SK-N-SH treated with all-trans-retinoic acid at 6 μM for 48 hours (cell line): ENCODE data around the gene GTF3C4.

Experiments used
- ATAC-seq: fragments of 200-7000 bp; cut with Tn5 transposase; 3 replicates; pipeline ENCODE4 v1.9.1; 2020; ENCODE audit warnings: mild to moderate bottlenecking, moderate library complexity
- ARNTL ChIP-seq: fragments of 450-650 bp; formaldehyde crosslinking; IDR thresholded peaks from 2 replicates; pipeline ENCODE4 v1.5.0; 2020; ENCODE audit warnings: low read depth, mild to moderate bottlenecking, moderate library complexity, borderline replicate concordance
- BACH2 ChIP-seq: fragments of 250-450 bp; sonication (Bioruptor Pico); IDR thresholded peaks from 2 replicates; pipeline ENCODE4 v1.9.0; 2021; ENCODE audit warnings: mild to moderate bottlenecking, borderline replicate concordance
- CREB5 ChIP-seq: fragments of 250-450 bp; sonication (Bioruptor Pico); IDR thresholded peaks from 2 replicates; pipeline ENCODE4 v1.5.1; 2020; ENCODE audit warnings: low read depth, mild to moderate bottlenecking, moderate library complexity
- CSDC2 ChIP-seq: fragments of 250-450 bp; sonication (Bioruptor Pico); IDR thresholded peaks from 2 replicates; pipeline ENCODE4 v1.5.0; 2020; ENCODE audit warnings: mild to moderate bottlenecking, moderate library complexity
- CSRNP3 ChIP-seq: fragments of 250-450 bp; sonication (Bioruptor Pico); IDR thresholded peaks from 2 replicates; pipeline ENCODE4 v1.5.1; 2021; ENCODE audit warnings: mild to moderate bottlenecking, moderate library complexity
- ESRRG ChIP-seq: fragments of 250-450 bp; sonication (Bioruptor Pico); IDR thresholded peaks from 2 replicates; pipeline ENCODE4 v1.6.1; 2021; ENCODE audit warnings: mild to moderate bottlenecking
- GLIS3 ChIP-seq: fragments of 250-450 bp; sonication (Bioruptor Pico); IDR thresholded peaks from 2 replicates; pipeline ENCODE4 v1.5.0; 2020; ENCODE audit warnings: mild to moderate bottlenecking, moderate library complexity
- ISL1 ChIP-seq: fragments of 250-450 bp; sonication (Bioruptor Pico); IDR thresholded peaks from 2 replicates; pipeline ENCODE4 v2.1.2; 2022; ENCODE audit warnings: mild to moderate bottlenecking, moderate library complexity
- OSR1 ChIP-seq: fragments of 250-450 bp; sonication (Bioruptor Pico); IDR thresholded peaks from 2 replicates; pipeline ENCODE4 v1.8.0; 2022; ENCODE audit warnings: moderate library complexity, mild to moderate bottlenecking, inconsistent platforms
- PPARA ChIP-seq: fragments of 250-450 bp; sonication (Bioruptor Pico); IDR thresholded peaks from 2 replicates; pipeline ENCODE4 v1.5.0; 2020; ENCODE audit warnings: mild to moderate bottlenecking, borderline replicate concordance
- RARB ChIP-seq: fragments of 250-450 bp; sonication (Bioruptor Pico); IDR thresholded peaks from 2 replicates; pipeline ENCODE4 v1.8.0; 2021; ENCODE audit warnings: mild to moderate bottlenecking, moderate library complexity
- SNAI2 ChIP-seq: fragments of 250-450 bp; sonication (Bioruptor Pico); IDR thresholded peaks from 2 replicates; pipeline ENCODE4 v1.5.0; 2020; ENCODE audit warnings: mild to moderate bottlenecking, moderate library complexity
- TCF4 ChIP-seq: fragments of 250-450 bp; sonication (Bioruptor Pico); IDR thresholded peaks from 2 replicates; pipeline ENCODE4 v1.8.0; 2021; ENCODE audit warnings: mild to moderate bottlenecking, moderate library complexity, borderline replicate concordance
- TOX ChIP-seq: fragments of 250-450 bp; sonication (Bioruptor Pico); IDR thresholded peaks from 2 replicates; pipeline ENCODE4 v1.8.0; 2021; ENCODE audit warnings: mild to moderate bottlenecking, moderate library complexity, borderline replicate concordance
- TSHZ2 ChIP-seq: fragments of 250-450 bp; sonication (Bioruptor Pico); IDR thresholded peaks from 2 replicates; pipeline ENCODE4 v1.5.0; 2020; ENCODE audit warnings: mild to moderate bottlenecking, moderate library complexity
- ZC3H10 ChIP-seq: fragments of 250-450 bp; sonication (Bioruptor Pico); IDR thresholded peaks from 2 replicates; pipeline ENCODE4 v1.5.1; 2021; ENCODE audit warnings: mild to moderate bottlenecking, moderate library complexity
- ZFP3 ChIP-seq: fragments of 250-450 bp; sonication (Bioruptor Pico); IDR thresholded peaks from 2 replicates; pipeline ENCODE4 v1.5.0; 2020; ENCODE audit warnings: mild to moderate bottlenecking, moderate library complexity
- ZNF565 ChIP-seq: fragments of 450-650 bp; formaldehyde crosslinking; conservative IDR thresholded peaks from 2 replicates; pipeline ENCODE4 v1.5.0; 2020; ENCODE audit warnings: low read depth, mild to moderate bottlenecking, moderate library complexity
- ZNF70 ChIP-seq: fragments of 450-650 bp; formaldehyde crosslinking; IDR thresholded peaks from 2 replicates; pipeline ENCODE4 v1.5.0; 2020; ENCODE audit warnings: mild to moderate bottlenecking, moderate library complexity
- ZNF8 ChIP-seq: fragments of 450-650 bp; formaldehyde crosslinking; IDR thresholded peaks from 2 replicates; pipeline ENCODE4 v1.5.0; 2020; ENCODE audit warnings: mild to moderate bottlenecking, moderate library complexity
- TF ChIP-seq, protein P1 (sequence below): fragments of 250-450 bp; sonication (Bioruptor Pico); IDR thresholded peaks from 2 replicates; pipeline ENCODE4 v1.8.0; 2021; ENCODE audit warnings: low read depth, mild to moderate bottlenecking, moderate library complexity, borderline replicate concordance
- TF ChIP-seq, protein P2 (sequence below): fragments of 250-450 bp; sonication (Bioruptor Pico); IDR thresholded peaks from 2 replicates; pipeline ENCODE4 v1.8.0; 2020; ENCODE audit warnings: mild to moderate bottlenecking, moderate library complexity, borderline replicate concordance

Gene GTF3C4

GRCh38 chr9:132697230-132697629, 27.0 kb downstream of the GTF3C4 start (continued):
- TF ChIP-seq CSRNP3 (CRISPR knock-in tag) = no peak

DNA sequence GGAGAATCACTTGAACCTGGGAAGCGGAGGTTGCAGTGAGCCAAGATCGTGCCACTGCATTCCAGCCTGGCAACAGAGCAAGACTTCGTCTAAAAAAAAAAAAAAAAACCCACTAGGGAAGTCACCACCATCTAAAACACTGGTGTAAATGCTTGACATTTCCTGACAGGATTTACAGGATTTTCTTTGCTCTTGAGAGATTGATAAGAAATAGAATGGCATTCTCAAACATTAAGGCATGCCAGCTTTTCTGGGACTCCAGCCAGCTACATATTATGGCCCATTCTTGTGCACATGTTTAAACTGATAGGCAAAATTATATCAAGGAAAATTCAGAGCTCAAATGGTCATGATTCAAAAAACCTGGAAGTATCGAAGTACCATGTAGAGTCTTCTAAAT, 28.7 kb downstream of the GTF3C4 start:
- ATAC-seq = no peak
- TF ChIP-seq ZFP3 (CRISPR knock-in tag) = no peak
- 0 out of 2 replicates have a peak, but pooled peaks have one; percentile 7 for TF ChIP-seq ISL1 (CRISPR knock-in tag)
- no peak for TF ChIP-seq TOX (CRISPR knock-in tag)

GRCh38 chr9:132699956-132700355, 29.7 kb downstream of the GTF3C4 start:
- TF ChIP-seq ZNF8 (CRISPR knock-in tag) (no peak), ARNTL (CRISPR knock-in tag) (no peak), GLIS3 (CRISPR knock-in tag) (no peak), RARB (CRISPR knock-in tag) (no peak), BACH2 (CRISPR knock-in tag) (no peak), ZNF565 (CRISPR knock-in tag) (no peak), SNAI2 (CRISPR knock-in tag) (no peak), ZC3H10 (CRISPR knock-in tag) (no peak)
- TF ChIP-seq, protein P1, sequence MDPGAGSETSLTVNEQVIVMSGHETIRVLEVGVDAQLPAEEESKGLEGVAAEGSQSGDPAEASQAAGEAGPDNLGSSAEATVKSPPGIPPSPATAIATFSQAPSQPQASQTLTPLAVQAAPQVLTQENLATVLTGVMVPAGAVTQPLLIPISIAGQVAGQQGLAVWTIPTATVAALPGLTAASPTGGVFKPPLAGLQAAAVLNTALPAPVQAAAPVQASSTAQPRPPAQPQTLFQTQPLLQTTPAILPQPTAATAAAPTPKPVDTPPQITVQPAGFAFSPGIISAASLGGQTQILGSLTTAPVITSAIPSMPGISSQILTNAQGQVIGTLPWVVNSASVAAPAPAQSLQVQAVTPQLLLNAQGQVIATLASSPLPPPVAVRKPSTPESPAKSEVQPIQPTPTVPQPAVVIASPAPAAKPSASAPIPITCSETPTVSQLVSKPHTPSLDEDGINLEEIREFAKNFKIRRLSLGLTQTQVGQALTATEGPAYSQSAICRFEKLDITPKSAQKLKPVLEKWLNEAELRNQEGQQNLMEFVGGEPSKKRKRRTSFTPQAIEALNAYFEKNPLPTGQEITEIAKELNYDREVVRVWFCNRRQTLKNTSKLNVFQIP (CRISPR knock-in tag) = no peak
- TF ChIP-seq, all 23 proteins: peak for 0
- ATAC-seq = no peak

DNA sequence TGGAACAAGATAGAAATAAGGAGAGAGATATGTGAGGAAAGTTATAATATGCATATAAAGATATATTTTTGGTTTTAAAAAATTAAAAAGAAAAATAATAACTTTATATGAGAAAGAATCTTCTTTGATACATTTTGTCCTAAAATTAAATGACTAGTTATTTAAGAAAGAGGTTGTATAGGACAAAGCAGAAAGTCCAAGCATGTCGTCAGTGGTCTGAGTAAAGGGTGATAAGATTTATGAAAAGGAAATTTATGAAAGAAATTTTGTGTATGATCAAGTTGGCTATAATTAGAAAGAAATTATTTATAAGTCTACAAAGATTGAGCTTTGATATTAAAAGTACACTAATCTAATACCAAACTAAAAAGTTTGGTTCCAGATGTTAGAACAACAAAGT, 32.0 kb downstream of the GTF3C4 start:
- no peak for ATAC-seq
- TF ChIP-seq CSRNP3 (CRISPR knock-in tag) (no peak), ARNTL (CRISPR knock-in tag) (no peak), ZC3H10 (CRISPR knock-in tag) (no peak), OSR1 (CRISPR knock-in tag) (no peak), RARB (CRISPR knock-in tag) (no peak), TSHZ2 (no peak), ESRRG (CRISPR knock-in tag) (no peak), ZNF70 (CRISPR knock-in tag) (no peak), GLIS3 (CRISPR knock-in tag) (no peak), SNAI2 (CRISPR knock-in tag) (no peak), CSDC2 (no peak), TCF4 (CRISPR knock-in tag) (no peak), ZNF8 (CRISPR knock-in tag) (no peak), PPARA (CRISPR knock-in tag) (no peak), ISL1 (CRISPR knock-in tag) (no peak), TOX (CRISPR knock-in tag) (no peak), CREB5 (CRISPR knock-in tag) (no peak), ZNF565 (CRISPR knock-in tag) (no peak)
- TF ChIP-seq, protein P2, sequence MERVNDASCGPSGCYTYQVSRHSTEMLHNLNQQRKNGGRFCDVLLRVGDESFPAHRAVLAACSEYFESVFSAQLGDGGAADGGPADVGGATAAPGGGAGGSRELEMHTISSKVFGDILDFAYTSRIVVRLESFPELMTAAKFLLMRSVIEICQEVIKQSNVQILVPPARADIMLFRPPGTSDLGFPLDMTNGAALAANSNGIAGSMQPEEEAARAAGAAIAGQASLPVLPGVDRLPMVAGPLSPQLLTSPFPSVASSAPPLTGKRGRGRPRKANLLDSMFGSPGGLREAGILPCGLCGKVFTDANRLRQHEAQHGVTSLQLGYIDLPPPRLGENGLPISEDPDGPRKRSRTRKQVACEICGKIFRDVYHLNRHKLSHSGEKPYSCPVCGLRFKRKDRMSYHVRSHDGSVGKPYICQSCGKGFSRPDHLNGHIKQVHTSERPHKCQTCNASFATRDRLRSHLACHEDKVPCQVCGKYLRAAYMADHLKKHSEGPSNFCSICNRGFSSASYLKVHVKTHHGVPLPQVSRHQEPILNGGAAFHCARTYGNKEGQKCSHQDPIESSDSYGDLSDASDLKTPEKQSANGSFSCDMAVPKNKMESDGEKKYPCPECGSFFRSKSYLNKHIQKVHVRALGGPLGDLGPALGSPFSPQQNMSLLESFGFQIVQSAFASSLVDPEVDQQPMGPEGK (CRISPR knock-in tag) = no peak
- TF ChIP-seq, protein P1 (CRISPR knock-in tag) = no peak
